GM23338 (cell line): ENCODE data around the gene THBS2.

Experiments
- CTCF ChIP-seq, 2 experiments: fragments of 200-600 bp in 1 of 2; sonication (generic) in 1 of 2; conservative IDR thresholded peaks; 2 replicates each; pipeline versions ENCODE4 v1.5.1 to v1.6.1; 2016 to 2017; ENCODE audit warnings: antibody characterized with exemption in 2 of 2, low read depth in 2 of 2, mild to moderate bottlenecking in 2 of 2, moderate library complexity in 1 of 2
- TF ChIP-seq, protein P1 (sequence below): IDR thresholded peaks from 2 replicates; pipeline ENCODE4 v1.6.1; 2016; ENCODE audit warnings: antibody characterized with exemption

GRCh38 chr6:169266261-169266660 lies 12.6 kb upstream of the THBS2 start:
- no peak for TF ChIP-seq CTCF (conservative IDR thresholded peaks at IDR 0.05; ENCODE audit: low read depth in 2 of 2)
- TF ChIP-seq, protein P1, sequence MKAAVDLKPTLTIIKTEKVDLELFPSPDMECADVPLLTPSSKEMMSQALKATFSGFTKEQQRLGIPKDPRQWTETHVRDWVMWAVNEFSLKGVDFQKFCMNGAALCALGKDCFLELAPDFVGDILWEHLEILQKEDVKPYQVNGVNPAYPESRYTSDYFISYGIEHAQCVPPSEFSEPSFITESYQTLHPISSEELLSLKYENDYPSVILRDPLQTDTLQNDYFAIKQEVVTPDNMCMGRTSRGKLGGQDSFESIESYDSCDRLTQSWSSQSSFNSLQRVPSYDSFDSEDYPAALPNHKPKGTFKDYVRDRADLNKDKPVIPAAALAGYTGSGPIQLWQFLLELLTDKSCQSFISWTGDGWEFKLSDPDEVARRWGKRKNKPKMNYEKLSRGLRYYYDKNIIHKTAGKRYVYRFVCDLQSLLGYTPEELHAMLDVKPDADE, result no peak
